ENCODE measurements around the gene DOK6.

- TF ChIP-seq, protein P1, sequence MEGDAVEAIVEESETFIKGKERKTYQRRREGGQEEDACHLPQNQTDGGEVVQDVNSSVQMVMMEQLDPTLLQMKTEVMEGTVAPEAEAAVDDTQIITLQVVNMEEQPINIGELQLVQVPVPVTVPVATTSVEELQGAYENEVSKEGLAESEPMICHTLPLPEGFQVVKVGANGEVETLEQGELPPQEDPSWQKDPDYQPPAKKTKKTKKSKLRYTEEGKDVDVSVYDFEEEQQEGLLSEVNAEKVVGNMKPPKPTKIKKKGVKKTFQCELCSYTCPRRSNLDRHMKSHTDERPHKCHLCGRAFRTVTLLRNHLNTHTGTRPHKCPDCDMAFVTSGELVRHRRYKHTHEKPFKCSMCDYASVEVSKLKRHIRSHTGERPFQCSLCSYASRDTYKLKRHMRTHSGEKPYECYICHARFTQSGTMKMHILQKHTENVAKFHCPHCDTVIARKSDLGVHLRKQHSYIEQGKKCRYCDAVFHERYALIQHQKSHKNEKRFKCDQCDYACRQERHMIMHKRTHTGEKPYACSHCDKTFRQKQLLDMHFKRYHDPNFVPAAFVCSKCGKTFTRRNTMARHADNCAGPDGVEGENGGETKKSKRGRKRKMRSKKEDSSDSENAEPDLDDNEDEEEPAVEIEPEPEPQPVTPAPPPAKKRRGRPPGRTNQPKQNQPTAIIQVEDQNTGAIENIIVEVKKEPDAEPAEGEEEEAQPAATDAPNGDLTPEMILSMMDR (IDR thresholded peaks at IDR 0.05), result no peak
- TF ChIP-seq POLR2A (IDR thresholded peaks at IDR 0.05), result no peak
These were observed 47.2 kb downstream of the DOK6 start for GRCh38 chr18:69447886-69448285.
